ENCODE data around the gene ALOXE3. TPM values are rescaled to one million over a fixed set of nuclear protein-coding genes. Genes with fewer than 3 reads are reported as not detected.

The ALOXE3 gene
- total RNA-seq, 4 donors from 2014 or later = not detected

DNA sequence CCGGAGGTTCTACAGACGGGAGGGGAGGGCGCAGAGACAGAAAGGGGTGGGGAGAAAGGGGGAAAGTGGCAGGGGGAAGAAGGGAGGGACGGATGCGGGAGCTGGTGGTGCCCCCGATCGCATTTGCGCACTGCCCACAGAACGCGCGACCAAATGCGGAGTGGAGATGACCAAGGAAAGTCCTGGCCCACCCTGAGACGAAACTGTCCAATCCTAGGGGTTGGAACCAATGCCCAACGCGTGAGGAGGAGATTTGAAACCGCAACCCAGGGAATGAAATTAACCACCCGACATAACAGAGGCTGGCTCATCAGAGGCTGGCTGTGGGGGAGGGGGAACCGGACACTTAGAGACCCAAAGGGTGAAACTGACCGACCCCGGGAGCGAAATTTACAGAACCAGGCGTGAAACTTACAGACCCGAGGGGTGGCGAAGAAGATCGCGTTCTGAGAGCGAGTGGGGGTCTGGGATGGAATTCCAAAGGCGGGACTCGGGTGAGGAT is 4.2 kb upstream of the ALOXE3 start:
- TF ChIP-seq POLR2A (IDR thresholded peaks at IDR 0.05; ENCODE audit: low read depth) (no peak), POLR2AphosphoS5 (IDR thresholded peaks at IDR 0.05) (no peak), EP300 (IDR thresholded peaks at IDR 0.05) (no peak)
- TF ChIP-seq, protein P1, sequence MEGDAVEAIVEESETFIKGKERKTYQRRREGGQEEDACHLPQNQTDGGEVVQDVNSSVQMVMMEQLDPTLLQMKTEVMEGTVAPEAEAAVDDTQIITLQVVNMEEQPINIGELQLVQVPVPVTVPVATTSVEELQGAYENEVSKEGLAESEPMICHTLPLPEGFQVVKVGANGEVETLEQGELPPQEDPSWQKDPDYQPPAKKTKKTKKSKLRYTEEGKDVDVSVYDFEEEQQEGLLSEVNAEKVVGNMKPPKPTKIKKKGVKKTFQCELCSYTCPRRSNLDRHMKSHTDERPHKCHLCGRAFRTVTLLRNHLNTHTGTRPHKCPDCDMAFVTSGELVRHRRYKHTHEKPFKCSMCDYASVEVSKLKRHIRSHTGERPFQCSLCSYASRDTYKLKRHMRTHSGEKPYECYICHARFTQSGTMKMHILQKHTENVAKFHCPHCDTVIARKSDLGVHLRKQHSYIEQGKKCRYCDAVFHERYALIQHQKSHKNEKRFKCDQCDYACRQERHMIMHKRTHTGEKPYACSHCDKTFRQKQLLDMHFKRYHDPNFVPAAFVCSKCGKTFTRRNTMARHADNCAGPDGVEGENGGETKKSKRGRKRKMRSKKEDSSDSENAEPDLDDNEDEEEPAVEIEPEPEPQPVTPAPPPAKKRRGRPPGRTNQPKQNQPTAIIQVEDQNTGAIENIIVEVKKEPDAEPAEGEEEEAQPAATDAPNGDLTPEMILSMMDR (IDR thresholded peaks at IDR 0.05) = no peak
- Histone ChIP-seq H3K36me3 (no peaks in the 10 kb centered on the region), H3K27me3 (peaks cover 10 to 52% (median 40%) of the 10 kb centered on the region in 4 donors), H3K9me3 (no peaks in the 10 kb centered on the region), H3K4me1 (peaks cover 79 to 94% (median 91%) of the 10 kb centered on the region in 4 donors), H3K4me3 (peak overlapping the region; percentile 46 to 79 (median 58)), H3K27ac (replicated peaks in 1 of 4) (peak overlapping the region; percentile 8 to 57 (median 34))
- intact Hi-C loops (cut with DNase I) = no loop called here
- 2% methylated on average over 24 of the region's 29 CpGs for WGBS
- DNase-seq (ENCODE audit: extremely low spot score) = no peak

DNA sequence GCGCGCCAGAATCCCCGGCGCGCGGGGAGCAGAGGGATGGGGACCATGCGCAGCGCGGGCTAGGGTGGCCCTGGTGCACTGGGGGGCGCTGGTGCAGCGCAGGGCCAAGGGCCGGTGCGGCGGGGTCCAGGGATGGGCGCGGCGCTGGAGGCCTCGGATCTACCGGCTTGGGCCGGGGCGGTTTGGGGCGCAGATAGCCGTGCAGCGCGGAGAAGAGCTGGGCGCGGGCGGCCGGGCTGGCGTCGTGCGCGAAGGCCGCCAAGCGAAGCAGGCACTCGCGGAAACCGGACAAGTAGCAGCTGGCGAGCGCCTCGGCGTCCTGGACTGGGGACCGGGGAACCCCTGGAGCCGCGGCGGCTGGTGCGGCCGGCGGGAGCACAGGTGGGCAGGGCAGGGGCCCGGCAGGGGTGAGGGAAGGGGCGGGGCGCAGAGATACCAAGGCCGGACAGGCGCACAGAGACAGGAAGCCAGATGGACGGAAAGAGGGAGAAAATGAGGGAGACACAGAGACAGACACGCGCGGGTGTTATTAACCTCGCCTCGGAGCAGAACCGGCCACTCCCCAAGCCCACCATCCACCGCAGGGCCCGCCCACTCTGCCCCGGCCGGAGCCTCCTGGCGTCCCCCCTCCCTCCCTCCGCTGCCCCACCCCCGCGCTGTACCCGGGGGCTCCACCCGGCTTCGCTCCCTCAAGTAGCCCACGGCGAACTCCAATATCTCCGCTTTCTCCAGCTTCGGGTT is 3.5 kb upstream of the ALOXE3 start:
- 0% methylated on average over 2 of the region's 76 CpGs for WGBS
- TF ChIP-seq EP300 (IDR thresholded peaks at IDR 0.05) (no peak), POLR2AphosphoS5 (IDR thresholded peaks at IDR 0.05) (no peak), POLR2A (IDR thresholded peaks at IDR 0.05; ENCODE audit: low read depth) (no peak)
- TF ChIP-seq, protein P1 (IDR thresholded peaks at IDR 0.05) = peak; percentile 26 to 40 (median 30)
- Histone ChIP-seq H3K27me3 (peaks cover 10 to 58% (median 46%) of the 10 kb centered on the region in 4 donors), H3K36me3 (no peaks in the 10 kb centered on the region), H3K4me1 (peaks cover 74 to 91% (median 88%) of the 10 kb centered on the region in 4 donors), H3K9me3 (no peaks in the 10 kb centered on the region), H3K4me3 (peak overlapping the region; percentile 46 to 79 (median 58)), H3K27ac (replicated peaks in 1 of 4) (peak overlapping the region; percentile 8 to 63 (median 52))
- no peak for DNase-seq (ENCODE audit: extremely low spot score)
- intact Hi-C loops (cut with DNase I) = loop anchor here (2.0 kb wide), 1 partner anchor 65 kb away; no protein-coding TSS in a partner anchor

DNA sequence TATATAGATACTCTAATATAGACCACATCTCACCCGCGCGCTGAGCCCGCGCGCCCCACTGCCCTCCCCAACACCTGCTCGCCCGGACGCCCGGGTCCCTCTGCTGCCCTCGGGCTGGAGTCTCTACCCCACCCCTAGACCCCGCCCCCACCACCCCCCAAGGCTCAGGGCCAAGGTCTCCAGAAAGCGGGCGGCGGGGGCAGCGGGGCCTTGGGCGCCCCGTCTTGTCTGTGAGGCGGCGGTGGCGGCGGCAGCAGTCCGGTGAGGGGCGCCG is 3.0 kb upstream of the ALOXE3 start:
- Histone ChIP-seq H3K9me3 (no peaks in the 10 kb centered on the region), H3K27ac (replicated peaks in 1 of 4) (peak overlapping the region in 3 of 4 donors; percentile 46 to 63 (median 57)), H3K36me3 (no peaks in the 10 kb centered on the region), H3K4me3 (peak overlapping the region; percentile 46 to 79 (median 58)), H3K27me3 (peaks cover 10 to 63% (median 51%) of the 10 kb centered on the region in 4 donors), H3K4me1 (peaks cover 74 to 86% (median 83%) of the 10 kb centered on the region in 4 donors)
- no CpG with 5 or more reads among the region's 25 CpGs for WGBS
- TF ChIP-seq, protein P1 (IDR thresholded peaks at IDR 0.05) = no peak
- no peak for TF ChIP-seq POLR2A (IDR thresholded peaks at IDR 0.05; ENCODE audit: low read depth)
- TF ChIP-seq POLR2AphosphoS5 (IDR thresholded peaks at IDR 0.05) = no peak
- no peak for TF ChIP-seq EP300 (IDR thresholded peaks at IDR 0.05)
- no peak for DNase-seq (ENCODE audit: extremely low spot score)
- intact Hi-C loops (cut with DNase I) = loop anchor here (2.0 kb wide), 1 partner anchor 65 kb away; no protein-coding TSS in a partner anchor

DNA sequence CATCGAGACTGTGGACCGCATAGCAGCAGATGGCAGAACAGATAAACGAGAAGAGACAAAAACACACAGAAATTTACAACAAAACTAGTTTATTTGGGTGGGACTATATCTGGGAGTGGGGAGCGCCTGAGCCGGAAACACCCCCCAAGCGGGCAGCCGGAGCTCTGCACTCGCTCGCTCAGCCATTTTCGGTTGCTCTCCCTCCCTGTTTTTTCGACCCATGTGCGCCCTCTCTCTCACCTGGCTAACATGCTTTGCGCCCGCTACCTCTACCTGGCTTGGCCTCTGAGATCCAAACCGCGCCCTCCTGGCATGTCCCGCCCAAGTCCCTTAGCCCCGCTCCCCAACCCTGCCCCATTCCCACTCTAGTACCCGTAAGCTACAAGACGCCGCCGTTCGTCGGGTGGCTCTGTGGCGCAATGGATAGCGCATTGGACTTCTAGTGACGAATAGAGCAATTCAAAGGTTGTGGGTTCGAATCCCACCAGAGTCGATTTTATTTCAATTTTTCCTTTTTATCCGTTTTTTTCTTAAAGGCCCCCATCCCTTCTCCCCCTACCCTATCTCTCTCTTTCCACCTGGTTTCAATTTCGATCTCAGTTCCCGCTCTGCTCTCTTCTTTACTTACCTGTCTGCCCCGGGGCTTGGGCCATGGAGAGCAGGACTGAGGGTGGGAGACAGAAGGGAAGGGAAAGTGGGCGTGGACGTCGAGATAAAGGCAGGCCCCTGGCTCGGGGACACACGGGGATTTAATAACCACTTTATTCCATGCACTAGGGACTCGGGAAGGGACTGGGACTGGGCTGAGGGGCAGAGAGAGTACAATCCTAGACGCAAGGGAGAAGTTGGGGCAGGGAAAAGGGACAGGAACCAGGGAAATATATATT is 2.4 kb upstream of the ALOXE3 start:
- DNase-seq (ENCODE audit: extremely low spot score) = no peak
- TF ChIP-seq, protein P1 (IDR thresholded peaks at IDR 0.05) = peak in 1 of 3 experiments; percentile 17
- TF ChIP-seq EP300 (IDR thresholded peaks at IDR 0.05) = no peak
- Histone ChIP-seq H3K4me1 (peaks cover 72 to 80% (median 77%) of the 10 kb centered on the region in 4 donors), H3K27me3 (peaks cover 10 to 69% (median 56%) of the 10 kb centered on the region in 4 donors), H3K36me3 (no peaks in the 10 kb centered on the region), H3K27ac (replicated peaks in 1 of 4) (peak overlapping the region; percentile 21 to 86 (median 74)), H3K9me3 (no peaks in the 10 kb centered on the region), H3K4me3 (peak overlapping the region; percentile 46 to 79 (median 58))
- WGBS = under 1% methylated on average over 40 of the region's 40 CpGs
- intact Hi-C loops (cut with DNase I) = loop anchor here (2.0 kb wide), 1 partner anchor 66 kb away; no protein-coding TSS in a partner anchor
